GM21360 (cell line): ENCODE results near the gene GTPBP6.
"Not testable (repeated sequence)": the region's sequence is repeated elsewhere in the genome, so short reads cannot be mapped to it uniquely, and the experiment has no call there.

Experiments used
- ATAC-seq: cut with Tn5 transposase; IDR thresholded peaks from one replicate; pipeline ENCODE4 v1.9.1; 2021; ENCODE audit warnings: mild to moderate bottlenecking, moderate library complexity; ENCODE audit not compliant: unreplicated experiment

The GTPBP6 gene

DNA sequence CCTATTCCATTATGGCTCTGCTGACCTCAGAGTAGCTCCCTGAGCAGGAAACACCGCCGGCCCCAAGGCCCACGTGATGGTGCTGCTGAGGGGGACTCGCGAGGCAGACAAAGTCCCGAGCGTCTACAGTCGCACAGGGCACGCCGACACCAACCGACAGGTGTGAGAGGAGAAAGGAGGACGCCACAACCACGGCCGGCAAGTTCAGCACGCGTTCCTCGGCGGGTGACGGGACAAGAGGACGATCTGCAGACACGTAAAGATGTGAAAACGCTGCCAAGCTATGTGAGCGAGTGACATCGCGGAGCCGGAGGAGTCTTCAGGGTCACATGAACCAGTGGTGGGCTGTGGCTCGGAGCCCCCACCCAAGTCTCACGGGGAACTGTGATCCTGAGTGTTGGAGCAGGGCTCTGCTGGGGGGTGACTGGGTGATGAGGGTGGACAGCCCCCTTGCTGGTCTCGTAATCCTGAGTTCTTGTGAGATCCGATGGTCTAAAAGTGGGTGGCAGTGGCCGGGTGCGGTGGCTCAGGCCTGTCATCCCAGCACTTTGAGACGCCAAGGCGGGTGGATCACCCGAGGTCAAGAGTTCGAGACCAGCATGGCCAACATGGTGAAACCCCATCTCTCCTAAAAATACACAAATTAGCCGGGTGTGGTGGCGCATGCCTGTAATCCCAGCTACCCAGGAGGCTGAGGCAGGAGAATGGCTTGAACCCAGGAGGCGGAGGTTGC lies 34.2 kb upstream of the GTPBP6 start:
- ATAC-seq = no peak

DNA sequence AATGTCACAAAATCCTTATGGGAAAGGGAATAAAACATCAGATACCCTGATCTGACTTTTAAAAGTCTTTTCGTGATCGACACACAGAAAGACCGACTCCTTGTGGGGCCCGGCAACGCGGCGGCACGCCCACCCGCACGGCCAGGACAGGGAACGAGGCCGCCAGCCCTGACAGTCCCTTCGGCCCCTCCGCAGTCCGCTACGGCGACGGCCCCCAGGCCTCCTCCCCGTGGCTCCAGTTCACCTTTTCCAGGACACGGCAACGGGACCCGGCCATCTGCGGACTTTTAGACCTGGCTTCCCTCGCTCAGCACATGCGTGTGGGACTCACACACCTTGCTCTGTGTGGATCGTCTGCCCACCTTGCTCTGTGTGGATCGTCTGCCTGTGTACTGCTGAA lies 33.6 kb upstream of the GTPBP6 start:
- ATAC-seq = no peak

DNA sequence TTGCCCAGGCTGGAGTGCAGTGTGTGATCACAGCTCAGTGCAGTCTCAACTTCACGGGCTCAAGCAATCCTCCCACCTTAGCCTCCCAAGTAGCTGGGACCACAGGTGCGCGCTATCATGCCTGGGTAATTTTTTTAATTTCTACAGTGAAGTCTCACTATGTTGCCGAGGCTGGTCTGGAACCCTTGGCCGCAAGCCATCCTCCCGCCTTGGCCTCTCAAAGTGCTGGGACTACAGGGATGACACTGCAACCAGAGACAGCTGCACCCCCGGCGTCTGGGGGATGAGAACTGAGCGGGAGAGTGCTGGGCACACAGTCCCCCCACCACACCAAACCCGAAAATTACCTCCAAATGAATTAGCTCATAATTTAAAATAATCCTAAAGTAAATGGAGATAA lies 33.1 kb upstream of the GTPBP6 start:
- no peak for ATAC-seq

DNA sequence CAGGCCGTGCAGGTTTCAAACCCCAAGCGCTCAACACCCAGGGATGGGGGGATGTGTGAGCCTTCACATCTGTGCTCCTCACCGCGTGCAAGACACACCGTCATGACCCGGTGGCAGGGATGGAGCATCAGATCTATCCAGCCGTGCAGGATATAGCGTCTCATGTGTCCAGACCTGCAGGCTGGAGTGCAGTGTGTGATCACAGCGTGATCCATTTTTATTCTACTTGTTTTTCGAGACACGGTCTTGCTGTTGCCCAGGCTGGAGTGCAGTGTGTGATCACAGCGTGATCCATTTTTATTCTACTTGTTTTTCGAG lies 32.7 kb upstream of the GTPBP6 start:
- ATAC-seq = not testable (repeated sequence)

GRCh38 chrX:350534-351323 lies 32.1 kb upstream of the GTPBP6 start:
- no peak for ATAC-seq

GRCh38 chrX:350148-350533 lies 31.5 kb upstream of the GTPBP6 start:
- no peak for ATAC-seq

DNA sequence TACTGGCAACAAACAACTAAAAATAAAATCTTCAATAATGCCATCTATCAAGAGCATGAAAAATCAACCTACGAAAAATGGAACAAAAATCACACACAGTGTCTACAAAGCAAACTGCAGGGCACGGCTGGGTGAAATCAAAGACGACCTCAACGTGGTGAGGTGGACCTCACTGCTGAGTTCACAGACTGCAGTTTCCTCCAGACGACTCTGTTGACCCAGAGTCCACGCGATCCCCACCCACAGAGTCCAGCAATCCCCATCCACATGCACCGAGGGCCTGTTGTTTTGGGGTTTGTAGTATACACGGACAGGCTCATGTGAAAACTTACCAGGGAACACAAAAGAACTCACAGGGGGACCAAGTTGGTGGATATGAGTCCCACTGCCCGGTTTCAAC lies 31.1 kb upstream of the GTPBP6 start:
- ATAC-seq = no peak

DNA sequence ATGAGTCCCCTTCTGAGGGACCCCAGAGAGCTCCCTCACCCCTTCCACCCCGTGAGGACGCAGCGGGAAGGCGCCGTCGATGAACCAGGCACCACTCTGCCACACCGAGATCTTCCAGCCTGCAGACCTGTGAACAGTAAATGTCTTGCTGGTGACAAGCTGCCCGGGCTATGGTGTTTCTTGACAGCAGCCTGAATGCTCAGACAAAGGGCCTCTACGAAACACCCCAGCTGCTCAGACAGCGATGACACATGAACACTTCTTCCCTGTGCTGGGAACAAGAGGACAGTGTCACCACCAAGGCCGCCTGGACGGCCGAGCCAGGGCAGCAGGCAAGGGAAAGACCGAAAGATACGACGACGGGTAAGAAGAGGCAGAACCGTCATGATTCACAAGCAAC lies 30.6 kb upstream of the GTPBP6 start:
- no peak for ATAC-seq

- ATAC-seq = no peak
Observed at GRCh38 chrX:348461-349117, 30.0 kb upstream of the GTPBP6 start.

- no peak for ATAC-seq
Observed at GRCh38 chrX:347351-348117, 28.9 kb upstream of the GTPBP6 start.

- ATAC-seq = no peak
Observed at GRCh38 chrX:346034-346813, 27.6 kb upstream of the GTPBP6 start.

DNA sequence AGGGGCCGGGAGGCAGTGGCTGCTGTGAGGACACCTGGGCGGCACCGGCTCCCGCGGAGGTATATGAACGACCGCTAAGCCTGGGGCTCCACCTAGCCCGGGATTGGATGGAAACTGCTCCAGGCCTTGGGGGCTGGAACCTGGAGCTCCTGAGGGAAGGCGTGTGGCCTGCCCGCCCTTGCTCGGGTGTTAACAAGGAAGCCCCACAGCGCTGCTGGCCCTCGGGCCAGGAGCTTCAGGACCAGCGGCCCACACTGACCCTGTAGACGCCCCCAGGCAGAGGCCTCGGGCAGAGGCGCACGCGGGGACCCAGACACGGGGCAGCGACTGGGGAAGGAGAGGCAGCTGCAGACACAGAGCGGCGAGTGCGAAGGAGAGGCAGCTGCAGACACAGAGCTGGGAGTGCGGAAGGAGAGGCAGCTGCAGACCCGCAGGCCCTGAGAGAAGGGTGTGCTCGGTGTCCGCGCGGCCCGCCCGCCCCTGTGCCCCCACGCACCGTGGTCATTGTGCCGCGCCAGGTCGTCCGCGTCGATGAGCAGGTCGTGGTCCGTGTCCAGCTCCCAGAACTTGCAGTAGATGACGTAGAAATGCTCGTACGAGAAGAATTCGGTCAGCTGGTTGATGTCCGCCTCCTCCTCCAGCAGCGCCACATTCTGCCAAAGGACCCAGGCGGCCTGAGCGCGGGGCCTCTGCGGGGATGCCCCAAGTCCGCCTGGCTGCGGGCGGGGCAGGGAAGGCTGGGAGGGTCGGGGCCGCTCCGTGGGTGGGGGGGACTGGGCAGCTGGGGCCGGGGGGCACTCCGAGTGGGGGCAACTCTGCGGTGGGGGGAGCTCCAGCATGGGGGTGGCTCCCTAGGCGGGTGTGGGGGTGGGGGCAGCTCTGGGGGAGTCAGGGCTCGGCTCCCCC lies 26.7 kb upstream of the GTPBP6 start:
- ATAC-seq = no peak

DNA sequence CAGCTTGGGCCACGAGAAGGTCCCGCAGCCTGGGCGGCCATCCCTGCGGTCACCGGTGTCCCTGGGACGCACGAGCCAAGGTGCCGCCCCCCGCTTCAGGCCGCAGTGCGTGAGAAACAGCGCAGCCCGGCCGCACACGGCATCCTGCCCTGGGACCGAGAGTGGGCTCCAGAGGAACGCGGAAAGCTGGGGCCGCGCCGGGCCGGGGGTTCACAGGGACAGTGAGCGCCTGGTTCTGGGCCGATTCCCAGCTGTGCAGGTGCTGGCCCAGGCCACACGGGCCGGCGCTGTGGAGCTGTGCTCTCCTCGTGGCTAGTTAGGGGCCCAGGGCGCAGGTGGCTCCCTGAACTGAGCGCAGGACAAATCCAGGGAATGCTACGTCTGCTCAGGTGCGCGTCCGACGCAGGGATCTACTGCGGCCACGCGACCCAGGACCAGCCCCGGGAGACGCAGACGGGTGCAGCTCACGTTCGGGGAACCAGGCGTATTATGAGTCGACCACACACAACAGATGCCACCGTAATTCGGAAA lies 25.8 kb upstream of the GTPBP6 start:
- no peak for ATAC-seq

- ATAC-seq = no peak
Observed at GRCh38 chrX:341541-342101, 23.0 kb upstream of the GTPBP6 start.

- no peak for ATAC-seq
Observed at GRCh38 chrX:340641-341423, 22.2 kb upstream of the GTPBP6 start.

DNA sequence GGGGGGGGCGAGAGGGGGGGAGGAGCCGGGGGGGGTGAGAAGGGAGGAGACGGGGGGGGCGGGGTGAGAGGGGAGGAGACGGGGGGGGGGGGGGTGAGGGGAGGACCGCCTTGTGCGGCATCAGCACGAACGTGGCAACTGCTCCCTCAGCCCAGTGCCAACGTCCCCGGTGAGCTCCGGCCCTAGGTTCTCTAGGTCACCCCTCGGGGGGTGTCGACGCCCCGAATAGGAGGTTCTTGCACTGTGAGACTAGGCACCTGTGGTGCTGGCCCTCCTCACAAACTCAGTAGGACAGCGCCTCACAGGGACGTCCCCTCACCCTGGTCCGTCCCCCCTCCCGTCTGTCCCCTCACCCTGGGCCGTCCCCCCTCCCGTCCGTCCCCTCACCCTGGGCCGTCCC lies 21.5 kb upstream of the GTPBP6 start:
- ATAC-seq = no peak

DNA sequence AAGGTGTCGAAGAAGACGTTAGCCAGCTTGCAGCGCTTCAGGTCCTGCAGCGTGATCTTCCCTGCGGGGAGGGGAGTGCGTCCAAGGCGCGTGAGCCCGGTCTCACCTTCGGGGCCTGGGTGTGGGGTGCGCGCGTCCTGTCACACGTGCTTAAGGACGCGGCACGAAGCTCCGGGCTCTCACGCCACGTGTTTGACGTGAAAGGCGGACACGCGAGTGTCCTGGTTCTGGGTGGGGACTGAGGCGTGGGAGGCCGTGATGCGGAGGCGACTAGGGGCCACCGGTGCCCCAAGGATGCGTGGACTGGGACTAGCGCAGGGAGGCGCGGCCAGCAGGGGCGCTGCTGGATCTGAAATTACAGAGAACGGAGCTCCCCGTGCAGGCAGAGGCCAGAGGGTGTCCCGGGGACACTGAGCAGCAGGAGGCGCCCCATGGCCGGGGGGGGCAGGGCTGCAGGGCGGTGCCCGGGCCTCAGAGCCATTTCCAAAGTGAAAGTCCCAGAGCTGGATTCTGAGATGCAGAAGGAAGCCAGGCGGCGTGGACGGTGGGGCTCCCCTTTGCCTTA lies 20.3 kb upstream of the GTPBP6 start:
- ATAC-seq = no peak

DNA sequence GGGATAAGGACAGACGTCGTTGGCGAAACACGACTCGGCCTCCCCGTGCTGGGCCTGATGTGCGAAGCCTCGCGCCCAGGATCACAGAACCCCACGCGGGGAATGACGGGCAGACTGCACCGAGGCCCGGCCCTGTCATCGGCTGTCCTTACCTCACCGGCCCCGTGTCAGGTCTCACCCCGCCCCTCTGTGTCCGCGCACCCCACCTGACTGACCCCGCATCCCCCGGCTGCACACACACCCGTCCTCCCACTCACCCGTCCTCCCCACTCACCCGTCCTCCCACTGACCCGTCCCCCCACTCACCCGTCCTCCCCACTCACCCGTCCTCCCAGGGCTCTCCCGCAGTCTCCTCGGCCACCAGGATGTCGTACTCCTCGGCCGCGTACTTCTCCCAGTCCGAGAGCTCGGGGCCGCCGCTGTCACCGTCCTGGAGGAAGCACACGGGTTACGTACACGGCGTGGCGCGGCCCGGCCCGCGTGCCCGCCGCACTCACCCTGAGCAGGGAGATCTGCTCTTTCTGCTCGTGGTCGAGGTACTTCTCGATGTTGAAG lies 19.8 kb upstream of the GTPBP6 start:
- ATAC-seq = no peak
